Lower leg skin (tissue), 3 donors: Measurements from ENCODE around the gene FSIP2.

Experiments used
- CTCF ChIP-seq, 3 donors: fragments of 450-650 bp; IDR thresholded peaks; one replicate each; pipeline ENCODE4 v1.5.1; 2016; ENCODE audit warnings: antibody characterized with exemption in 3 of 3, mild to moderate bottlenecking in 3 of 3, moderate library complexity in 2 of 3
- POLR2A ChIP-seq, 2 donors: fragments of 450-650 bp; IDR thresholded peaks; one replicate each; pipeline ENCODE4 v1.6.1; 2016 to 2017; ENCODE audit warnings: antibody characterized with exemption in 2 of 2, mild to moderate bottlenecking in 1 of 2, moderate library complexity in 1 of 2

- TF ChIP-seq POLR2A (IDR thresholded peaks at IDR 0.05) (no peak), CTCF (IDR thresholded peaks at IDR 0.05) (no peak)
These were observed 136.7 kb downstream of the FSIP2 start for GRCh38 chr2:185875136-185875931.
